H9 (cell line): Measurements from ENCODE around the gene EXOG. TPM values are rescaled to one million over a fixed set of nuclear protein-coding genes. Genes with fewer than 3 reads are reported as not detected.

Source experiments
- DNase-seq: peaks from one replicate; pipeline ENCODE4 v3.0.0-alpha.2; 2017
- H2AFZ ChIP-seq: one replicate; pipeline ENCODE4 v1.6.1; 2013; ENCODE audit warnings: mild to moderate bottlenecking, low read length, control low read depth, moderate library complexity
- H2AK5ac ChIP-seq: 2 replicates; pipeline ENCODE4 v1.6.1; 2013; ENCODE audit warnings: low read length, control low read depth, mixed read lengths; ENCODE audit not compliant: insufficient read length
- H2BK120ac ChIP-seq: one replicate; pipeline ENCODE4 v1.6.1; 2013; ENCODE audit warnings: low read depth, mild to moderate bottlenecking, low read length, control low read depth, inconsistent platforms; ENCODE audit not compliant: poor library complexity, severe bottlenecking
- H2BK12ac ChIP-seq: 2 replicates; pipeline ENCODE4 v1.6.1; 2013; ENCODE audit warnings: low read length, control low read depth, mixed read lengths, low read depth; ENCODE audit not compliant: insufficient read length
- H2BK15ac ChIP-seq: 2 replicates; pipeline ENCODE4 v1.6.1; 2013; ENCODE audit warnings: low read depth, low read length, control low read depth
- H2BK20ac ChIP-seq: one replicate; pipeline ENCODE4 v1.6.1; 2013; ENCODE audit warnings: low read depth, mild to moderate bottlenecking, low read length, control low read depth, inconsistent platforms; ENCODE audit not compliant: poor library complexity, severe bottlenecking
- H2BK5ac ChIP-seq: 2 replicates; pipeline ENCODE4 v1.6.1; 2013; ENCODE audit warnings: low read length, control low read depth, mixed read lengths; ENCODE audit not compliant: insufficient read length
- H3K14ac ChIP-seq: 2 replicates; pipeline ENCODE4 v1.6.1; 2013; ENCODE audit warnings: low read length, control low read depth; ENCODE audit not compliant: insufficient read depth
- H3K18ac ChIP-seq: 2 replicates; pipeline ENCODE4 v1.6.1; 2013; ENCODE audit warnings: low read depth, mild to moderate bottlenecking, mixed read lengths, low read length, control low read depth; ENCODE audit not compliant: insufficient read length
- H3K23ac ChIP-seq: 2 replicates; pipeline ENCODE4 v1.6.1; 2013; ENCODE audit warnings: low read length, control low read depth, mixed read lengths, low read depth; ENCODE audit not compliant: insufficient read length
- H3K23me2 ChIP-seq: 2 replicates; pipeline ENCODE4 v1.6.1; 2013; ENCODE audit warnings: low read depth, mild to moderate bottlenecking, mixed read lengths, low read length, control low read depth; ENCODE audit not compliant: insufficient read length, poor library complexity, severe bottlenecking
- H3K27ac ChIP-seq: 2 replicates; pipeline ENCODE4 v1.5.1; 2013; ENCODE audit warnings: low read length, control low read depth, mixed read lengths, low read depth; ENCODE audit not compliant: insufficient read length
- H3K27me3 ChIP-seq: 2 replicates; pipeline ENCODE4 v1.6.1; 2013; ENCODE audit warnings: low read length, control low read depth, inconsistent platforms; ENCODE audit not compliant: insufficient read depth
- H3K4ac ChIP-seq: 2 replicates; pipeline ENCODE4 v1.6.1; 2013; ENCODE audit warnings: low read depth, mild to moderate bottlenecking, control low read depth, inconsistent platforms, low read length, moderate library complexity
- H3K4me1 ChIP-seq: 2 replicates; pipeline ENCODE4 v1.6.1; 2013; ENCODE audit warnings: low read length, control low read depth, inconsistent platforms; ENCODE audit not compliant: insufficient read depth
- H3K4me2 ChIP-seq: 2 replicates; pipeline ENCODE4 v1.6.1; 2013; ENCODE audit warnings: low read length, control low read depth, mixed read lengths; ENCODE audit not compliant: insufficient read length, insufficient read depth
- H3K56ac ChIP-seq: 2 replicates; pipeline ENCODE4 v1.6.1; 2013; ENCODE audit warnings: low read depth, mild to moderate bottlenecking, mixed read lengths, low read length, control low read depth; ENCODE audit not compliant: insufficient read length
- H3K79me1 ChIP-seq: 2 replicates; pipeline ENCODE4 v1.6.1; 2013; ENCODE audit warnings: low read depth, mild to moderate bottlenecking, moderate library complexity, low read length, control low read depth, inconsistent platforms; ENCODE audit not compliant: insufficient read depth, poor library complexity, severe bottlenecking
- H3K79me2 ChIP-seq: 2 replicates; pipeline ENCODE4 v1.6.1; 2013; ENCODE audit warnings: low read length, control low read depth, inconsistent platforms; ENCODE audit not compliant: insufficient read depth
- H3K9ac ChIP-seq: 2 replicates; pipeline ENCODE4 v1.6.1; 2013; ENCODE audit warnings: low read length, control low read depth, mixed read lengths; ENCODE audit not compliant: insufficient read length; ENCODE audit errors: extremely low read depth
- H3K9me3 ChIP-seq: one replicate; pipeline ENCODE4 v1.6.1; 2013; ENCODE audit warnings: low read depth, low read length, inconsistent platforms; ENCODE audit not compliant: control insufficient read depth
- H3T11ph ChIP-seq: one replicate; pipeline ENCODE4 v1.6.1; 2013; ENCODE audit warnings: mild to moderate bottlenecking, low read length, control low read depth, inconsistent platforms
- H4K20me1 ChIP-seq: one replicate; pipeline ENCODE4 v1.6.1; 2013; ENCODE audit not compliant: control insufficient read depth, insufficient read length, insufficient read depth
- H4K5ac ChIP-seq: 2 replicates; pipeline ENCODE4 v1.6.1; 2013; ENCODE audit warnings: low read depth, mild to moderate bottlenecking, mixed read lengths, low read length, control low read depth; ENCODE audit not compliant: insufficient read length
- H4K8ac ChIP-seq: replicated peaks from 2 replicates; pipeline ENCODE4 v1.6.1; 2013; ENCODE audit warnings: low read length, control low read depth, mixed read lengths, low read depth; ENCODE audit not compliant: insufficient read length
- H4K91ac ChIP-seq: 2 replicates; pipeline ENCODE4 v1.6.1; 2013; ENCODE audit warnings: low read depth, mild to moderate bottlenecking, moderate library complexity, mixed read lengths, low read length, control low read depth; ENCODE audit not compliant: insufficient read length
- H3K27ac Mint-ChIP-seq, 3 experiments: 2 replicates in 2 of 3; 3 replicates in 1 of 3; pipeline ENCODE4 v1.8.0; 2020 to 2021; ENCODE audit warnings: mixed read lengths in 3 of 3, mild to moderate bottlenecking in 1 of 3, moderate library complexity in 1 of 3
- H3K27me3 Mint-ChIP-seq: 2 replicates; pipeline ENCODE4 v1.8.0; 2021; ENCODE audit warnings: low read depth, mild to moderate bottlenecking, moderate library complexity, mixed read lengths
- H3K36me3 Mint-ChIP-seq, 3 experiments: 2 replicates in 2 of 3; 3 replicates in 1 of 3; pipeline ENCODE4 v1.8.0; 2020 to 2021; ENCODE audit warnings: low read depth in 3 of 3, mixed read lengths in 3 of 3; ENCODE audit not compliant: insufficient read depth in 1 of 3
- H3K4me1 Mint-ChIP-seq, 2 experiments: 2 replicates each; pipeline ENCODE4 v1.8.0; 2020; ENCODE audit warnings: mixed read lengths in 2 of 2
- H3K4me3 Mint-ChIP-seq, 2 experiments: 2 replicates in 1 of 2; 3 replicates in 1 of 2; pipeline ENCODE4 v1.8.0; 2020 to 2021; ENCODE audit warnings: mild to moderate bottlenecking in 2 of 2, mixed read lengths in 2 of 2, moderate library complexity in 1 of 2
- H3K9me3 Mint-ChIP-seq, 2 experiments: 2 replicates in 1 of 2; 3 replicates in 1 of 2; pipeline ENCODE4 v1.8.0; 2020; ENCODE audit warnings: mild to moderate bottlenecking in 2 of 2, mixed read lengths in 2 of 2, moderate library complexity in 1 of 2
- CTCF ChIP-seq: fragments of 200-600 bp; sonication (generic); conservative IDR thresholded peaks from 3 replicates; pipeline ENCODE4 v1.8.0; 2021; ENCODE audit warnings: antibody characterized with exemption, mild to moderate bottlenecking
- total RNA-seq: library from RNA; stranded (reverse); gene quantifications from 2 replicates; pipeline ENCODE4 v1.2.1, GENCODE V29; 2021

Gene EXOG
- total RNA-seq, 1 experiment from 2014 or later: 14.1 TPM

GRCh38 chr3:38446812-38447211 is 49.3 kb upstream of the EXOG start:
- DNase-seq: no peak
- Histone ChIP-seq H3K14ac (no peak overlapping the region), H3K23me2 (no peaks in the 10 kb centered on the region), H2BK12ac (no peak overlapping the region), H3K9ac (no peak overlapping the region), H3K56ac (no peak overlapping the region), H2AK5ac (no peak overlapping the region), H3K4me1 (no peaks in the 10 kb centered on the region), H3K27me3 (no peaks in the 10 kb centered on the region), H3K23ac (no peak overlapping the region), H4K91ac (no peak overlapping the region), H3K9me3 (no peaks in the 10 kb centered on the region), H3K18ac (no peak overlapping the region), H3K4me2 (no peak overlapping the region), H4K20me1 (no peaks in the 10 kb centered on the region), H2AFZ (no peak overlapping the region), H3K27ac (no peak overlapping the region), H4K8ac (no peak overlapping the region), H2BK20ac (no peak overlapping the region), H4K5ac (no peak overlapping the region), H2BK15ac (no peak overlapping the region), H3K79me2 (no peaks in the 10 kb centered on the region), H2BK120ac (no peak overlapping the region), H3T11ph (no peak overlapping the region), H3K4ac (no peak overlapping the region), H2BK5ac (no peak overlapping the region), H3K79me1 (no peaks in the 10 kb centered on the region)
- Mint-ChIP-seq H3K27ac (no peak overlapping the region), H3K4me1 (peaks cover 5 to 11% of the 10 kb centered on the region in 2 experiments; a peak in 3 of 4 replicates), H3K27me3 (peaks cover 9% of the 10 kb centered on the region), H3K36me3 (peaks cover 4 to 5% (median 4%) of the 10 kb centered on the region in 3 experiments; a peak in 5 of 7 replicates), H3K9me3 (peaks cover 7 to 10% of the 10 kb centered on the region in 2 experiments; a peak in 4 of 5 replicates), H3K4me3 (no peak overlapping the region)
- TF ChIP-seq CTCF: no peak
